ENCODE measurements around the gene SENP2.

Gene SENP2

GRCh38 chr3:185606196-185606595, 20.1 kb downstream of the SENP2 start:
- H3K4me3 ChIP-seq (replicated peaks; ENCODE audit: insufficient read depth, low read length): no peak overlapping the region
- no peaks in the 10 kb centered on the region for H3K27me3 ChIP-seq (ENCODE audit: insufficient read depth, poor library complexity, severe bottlenecking)
- no peak overlapping the region for H3K27ac ChIP-seq (replicated peaks)
- no peak for TF ChIP-seq REST (IDR thresholded peaks at IDR 0.05; ENCODE audit: insufficient replicate concordance, low read depth)
- TF ChIP-seq POLR2AphosphoS5 (IDR thresholded peaks at IDR 0.05; ENCODE audit: low read depth): no peak
- TF ChIP-seq GABPA (IDR thresholded peaks at IDR 0.05; ENCODE audit: low read depth): no peak
- TF ChIP-seq, protein P1, sequence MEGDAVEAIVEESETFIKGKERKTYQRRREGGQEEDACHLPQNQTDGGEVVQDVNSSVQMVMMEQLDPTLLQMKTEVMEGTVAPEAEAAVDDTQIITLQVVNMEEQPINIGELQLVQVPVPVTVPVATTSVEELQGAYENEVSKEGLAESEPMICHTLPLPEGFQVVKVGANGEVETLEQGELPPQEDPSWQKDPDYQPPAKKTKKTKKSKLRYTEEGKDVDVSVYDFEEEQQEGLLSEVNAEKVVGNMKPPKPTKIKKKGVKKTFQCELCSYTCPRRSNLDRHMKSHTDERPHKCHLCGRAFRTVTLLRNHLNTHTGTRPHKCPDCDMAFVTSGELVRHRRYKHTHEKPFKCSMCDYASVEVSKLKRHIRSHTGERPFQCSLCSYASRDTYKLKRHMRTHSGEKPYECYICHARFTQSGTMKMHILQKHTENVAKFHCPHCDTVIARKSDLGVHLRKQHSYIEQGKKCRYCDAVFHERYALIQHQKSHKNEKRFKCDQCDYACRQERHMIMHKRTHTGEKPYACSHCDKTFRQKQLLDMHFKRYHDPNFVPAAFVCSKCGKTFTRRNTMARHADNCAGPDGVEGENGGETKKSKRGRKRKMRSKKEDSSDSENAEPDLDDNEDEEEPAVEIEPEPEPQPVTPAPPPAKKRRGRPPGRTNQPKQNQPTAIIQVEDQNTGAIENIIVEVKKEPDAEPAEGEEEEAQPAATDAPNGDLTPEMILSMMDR (IDR thresholded peaks at IDR 0.05; ENCODE audit: insufficient read depth, low read length): no peak
- no peak for TF ChIP-seq SPI1 (IDR thresholded peaks at IDR 0.05; ENCODE audit: borderline replicate concordance, low read depth)
- DNase-seq (ENCODE audit: low read depth in 1 of 2, low spot score in 1 of 2): no peak

GRCh38 chr3:185613016-185613415, 26.9 kb downstream of the SENP2 start:
- no peak overlapping the region for H3K27ac ChIP-seq (replicated peaks)
- peak in 1 of 2 experiments; percentile 25 for DNase-seq (ENCODE audit: low read depth in 1 of 2, low spot score in 1 of 2)
- H3K4me3 ChIP-seq (replicated peaks; ENCODE audit: insufficient read depth, low read length): no peak overlapping the region
- TF ChIP-seq GABPA (IDR thresholded peaks at IDR 0.05; ENCODE audit: low read depth) (no peak), POLR2AphosphoS5 (IDR thresholded peaks at IDR 0.05; ENCODE audit: low read depth) (no peak), SPI1 (IDR thresholded peaks at IDR 0.05; ENCODE audit: borderline replicate concordance, low read depth) (no peak), REST (IDR thresholded peaks at IDR 0.05; ENCODE audit: insufficient replicate concordance, low read depth) (no peak)
- TF ChIP-seq, protein P1 (IDR thresholded peaks at IDR 0.05; ENCODE audit: insufficient read depth, low read length): no peak
- H3K27me3 ChIP-seq (ENCODE audit: insufficient read depth, poor library complexity, severe bottlenecking): no peaks in the 10 kb centered on the region

GRCh38 chr3:185623939-185624665, 38.0 kb downstream of the SENP2 start:
- DNase-seq (ENCODE audit: low read depth in 1 of 2, low spot score in 1 of 2): no peak
- TF ChIP-seq REST (IDR thresholded peaks at IDR 0.05; ENCODE audit: insufficient replicate concordance, low read depth) (no peak), GABPA (IDR thresholded peaks at IDR 0.05; ENCODE audit: low read depth) (no peak), SPI1 (IDR thresholded peaks at IDR 0.05; ENCODE audit: borderline replicate concordance, low read depth) (no peak), POLR2AphosphoS5 (IDR thresholded peaks at IDR 0.05; ENCODE audit: low read depth) (no peak)
- TF ChIP-seq, protein P1 (IDR thresholded peaks at IDR 0.05; ENCODE audit: insufficient read depth, low read length): no peak
- Histone ChIP-seq H3K27me3 (ENCODE audit: insufficient read depth, poor library complexity, severe bottlenecking) (no peaks in the 10 kb centered on the region), H3K4me3 (replicated peaks; ENCODE audit: insufficient read depth, low read length) (no peak overlapping the region), H3K27ac (replicated peaks) (no peak overlapping the region)
